Measurements from ENCODE around the gene ABI3BP. TPM values are rescaled to one million over a fixed set of nuclear protein-coding genes. Genes with fewer than 3 reads are reported as not detected.

Gene ABI3BP
- total RNA-seq, 2 donors from 2014 or later = 46.8 to 185 TPM

- Histone ChIP-seq H3K27ac (no peak overlapping the region), H3K27me3 (replicated peaks; ENCODE audit: insufficient read depth) (no peaks in the 10 kb centered on the region), H3K9me3 (peaks cover 6% of the 10 kb centered on the region), H3K4me3 (no peak overlapping the region), H3K36me3 (no peaks in the 10 kb centered on the region), H3K4me1 (ENCODE audit: control insufficient read depth in 1 of 2, low read depth in 2 of 2) (no peaks in the 10 kb centered on the region)
- TF ChIP-seq CTCF (IDR thresholded peaks at IDR 0.05) = no peak
- DNase-seq (ENCODE audit: low spot score) (no peak), ATAC-seq (ENCODE audit: insufficient number of reproducible peaks, low FRiP score, low read depth) (no peak)
Measured at GRCh38 chr3:100963041-100963440, 30.2 kb downstream of the ABI3BP start.

GRCh38 chr3:100957261-100957986, 35.8 kb downstream of the ABI3BP start:
- Histone ChIP-seq H3K4me1 (ENCODE audit: control insufficient read depth in 1 of 2, low read depth in 2 of 2) (peaks cover 3 to 16% of the 10 kb centered on the region in 2 donors), H3K27ac (peak overlapping the region in 1 of 2 donors; percentile 22), H3K36me3 (no peaks in the 10 kb centered on the region), H3K27me3 (replicated peaks; ENCODE audit: insufficient read depth) (no peaks in the 10 kb centered on the region), H3K9me3 (peaks cover 6% of the 10 kb centered on the region), H3K4me3 (no peak overlapping the region)
- DNase-seq (ENCODE audit: low spot score) = no peak
- ATAC-seq (ENCODE audit: insufficient number of reproducible peaks, low FRiP score, low read depth) = no peak
- no peak for TF ChIP-seq CTCF (IDR thresholded peaks at IDR 0.05)

GRCh38 chr3:100956276-100956675, 36.9 kb downstream of the ABI3BP start:
- TF ChIP-seq CTCF (IDR thresholded peaks at IDR 0.05) = no peak
- Histone ChIP-seq H3K36me3 (no peaks in the 10 kb centered on the region), H3K27me3 (replicated peaks; ENCODE audit: insufficient read depth) (no peaks in the 10 kb centered on the region), H3K9me3 (peaks cover 6% of the 10 kb centered on the region), H3K4me3 (no peak overlapping the region), H3K4me1 (ENCODE audit: control insufficient read depth in 1 of 2, low read depth in 2 of 2) (peaks cover 3 to 16% of the 10 kb centered on the region in 2 donors), H3K27ac (peak overlapping the region in 1 of 2 donors; percentile 22)
- no peak for ATAC-seq (ENCODE audit: insufficient number of reproducible peaks, low FRiP score, low read depth)
- DNase-seq (ENCODE audit: low spot score) = no peak

GRCh38 chr3:100954990-100955389, 38.2 kb downstream of the ABI3BP start:
- peak; percentile 73 for ATAC-seq (ENCODE audit: insufficient number of reproducible peaks, low FRiP score, low read depth)
- peak; percentile 5 for DNase-seq (ENCODE audit: low spot score)
- H3K27me3 ChIP-seq (replicated peaks; ENCODE audit: insufficient read depth) = no peaks in the 10 kb centered on the region
- TF ChIP-seq CTCF (IDR thresholded peaks at IDR 0.05) = no peak
- no peaks in the 10 kb centered on the region for H3K9me3 ChIP-seq
- no peaks in the 10 kb centered on the region for H3K36me3 ChIP-seq
- H3K27ac ChIP-seq = peak overlapping the region in 1 of 2 donors; percentile 58
- peaks cover 3 to 16% of the 10 kb centered on the region in 2 donors for H3K4me1 ChIP-seq (ENCODE audit: control insufficient read depth in 1 of 2, low read depth in 2 of 2)
- peak overlapping the region; percentile 25 for H3K4me3 ChIP-seq

- no peaks in the 10 kb centered on the region for H3K9me3 ChIP-seq
- no peak for TF ChIP-seq CTCF (IDR thresholded peaks at IDR 0.05)
- peak overlapping the region in 1 of 2 donors; percentile 58 for H3K27ac ChIP-seq
- H3K27me3 ChIP-seq (replicated peaks; ENCODE audit: insufficient read depth) = no peaks in the 10 kb centered on the region
- peaks cover 3 to 16% of the 10 kb centered on the region in 2 donors for H3K4me1 ChIP-seq (ENCODE audit: control insufficient read depth in 1 of 2, low read depth in 2 of 2)
- H3K36me3 ChIP-seq = no peaks in the 10 kb centered on the region
- DNase-seq (ENCODE audit: low spot score) (no peak), ATAC-seq (ENCODE audit: insufficient number of reproducible peaks, low FRiP score, low read depth) (no peak)
- H3K4me3 ChIP-seq = peak overlapping the region; percentile 25
Measured at GRCh38 chr3:100954199-100954935, 38.9 kb downstream of the ABI3BP start.
